H9 (cell line): ENCODE results near the gene VPS51. TPM values are rescaled to one million over a fixed set of nuclear protein-coding genes. Genes with fewer than 3 reads are reported as not detected.

Experiments
- DNase-seq: peaks from one replicate; pipeline ENCODE4 v3.0.0-alpha.2; 2017
- H2AFZ ChIP-seq: one replicate; pipeline ENCODE4 v1.6.1; 2013; ENCODE audit warnings: mild to moderate bottlenecking, low read length, control low read depth, moderate library complexity
- H2AK5ac ChIP-seq: 2 replicates; pipeline ENCODE4 v1.6.1; 2013; ENCODE audit warnings: low read length, control low read depth, mixed read lengths; ENCODE audit not compliant: insufficient read length
- H2BK120ac ChIP-seq: one replicate; pipeline ENCODE4 v1.6.1; 2013; ENCODE audit warnings: low read depth, mild to moderate bottlenecking, low read length, control low read depth, inconsistent platforms; ENCODE audit not compliant: poor library complexity, severe bottlenecking
- H2BK12ac ChIP-seq: 2 replicates; pipeline ENCODE4 v1.6.1; 2013; ENCODE audit warnings: low read length, control low read depth, mixed read lengths, low read depth; ENCODE audit not compliant: insufficient read length
- H2BK15ac ChIP-seq: 2 replicates; pipeline ENCODE4 v1.6.1; 2013; ENCODE audit warnings: low read depth, low read length, control low read depth
- H2BK20ac ChIP-seq: one replicate; pipeline ENCODE4 v1.6.1; 2013; ENCODE audit warnings: low read depth, mild to moderate bottlenecking, low read length, control low read depth, inconsistent platforms; ENCODE audit not compliant: poor library complexity, severe bottlenecking
- H2BK5ac ChIP-seq: 2 replicates; pipeline ENCODE4 v1.6.1; 2013; ENCODE audit warnings: low read length, control low read depth, mixed read lengths; ENCODE audit not compliant: insufficient read length
- H3K14ac ChIP-seq: 2 replicates; pipeline ENCODE4 v1.6.1; 2013; ENCODE audit warnings: low read length, control low read depth; ENCODE audit not compliant: insufficient read depth
- H3K18ac ChIP-seq: 2 replicates; pipeline ENCODE4 v1.6.1; 2013; ENCODE audit warnings: low read depth, mild to moderate bottlenecking, mixed read lengths, low read length, control low read depth; ENCODE audit not compliant: insufficient read length
- H3K23ac ChIP-seq: 2 replicates; pipeline ENCODE4 v1.6.1; 2013; ENCODE audit warnings: low read length, control low read depth, mixed read lengths, low read depth; ENCODE audit not compliant: insufficient read length
- H3K23me2 ChIP-seq: 2 replicates; pipeline ENCODE4 v1.6.1; 2013; ENCODE audit warnings: low read depth, mild to moderate bottlenecking, mixed read lengths, low read length, control low read depth; ENCODE audit not compliant: insufficient read length, poor library complexity, severe bottlenecking
- H3K27ac ChIP-seq: 2 replicates; pipeline ENCODE4 v1.5.1; 2013; ENCODE audit warnings: low read length, control low read depth, mixed read lengths, low read depth; ENCODE audit not compliant: insufficient read length
- H3K27me3 ChIP-seq: 2 replicates; pipeline ENCODE4 v1.6.1; 2013; ENCODE audit warnings: low read length, control low read depth, inconsistent platforms; ENCODE audit not compliant: insufficient read depth
- H3K4ac ChIP-seq: 2 replicates; pipeline ENCODE4 v1.6.1; 2013; ENCODE audit warnings: low read depth, mild to moderate bottlenecking, control low read depth, inconsistent platforms, low read length, moderate library complexity
- H3K4me1 ChIP-seq: 2 replicates; pipeline ENCODE4 v1.6.1; 2013; ENCODE audit warnings: low read length, control low read depth, inconsistent platforms; ENCODE audit not compliant: insufficient read depth
- H3K4me2 ChIP-seq: 2 replicates; pipeline ENCODE4 v1.6.1; 2013; ENCODE audit warnings: low read length, control low read depth, mixed read lengths; ENCODE audit not compliant: insufficient read length, insufficient read depth
- H3K56ac ChIP-seq: 2 replicates; pipeline ENCODE4 v1.6.1; 2013; ENCODE audit warnings: low read depth, mild to moderate bottlenecking, mixed read lengths, low read length, control low read depth; ENCODE audit not compliant: insufficient read length
- H3K79me1 ChIP-seq: 2 replicates; pipeline ENCODE4 v1.6.1; 2013; ENCODE audit warnings: low read depth, mild to moderate bottlenecking, moderate library complexity, low read length, control low read depth, inconsistent platforms; ENCODE audit not compliant: insufficient read depth, poor library complexity, severe bottlenecking
- H3K79me2 ChIP-seq: 2 replicates; pipeline ENCODE4 v1.6.1; 2013; ENCODE audit warnings: low read length, control low read depth, inconsistent platforms; ENCODE audit not compliant: insufficient read depth
- H3K9ac ChIP-seq: 2 replicates; pipeline ENCODE4 v1.6.1; 2013; ENCODE audit warnings: low read length, control low read depth, mixed read lengths; ENCODE audit not compliant: insufficient read length; ENCODE audit errors: extremely low read depth
- H3K9me3 ChIP-seq: one replicate; pipeline ENCODE4 v1.6.1; 2013; ENCODE audit warnings: low read depth, low read length, inconsistent platforms; ENCODE audit not compliant: control insufficient read depth
- H3T11ph ChIP-seq: one replicate; pipeline ENCODE4 v1.6.1; 2013; ENCODE audit warnings: mild to moderate bottlenecking, low read length, control low read depth, inconsistent platforms
- H4K20me1 ChIP-seq: one replicate; pipeline ENCODE4 v1.6.1; 2013; ENCODE audit not compliant: control insufficient read depth, insufficient read length, insufficient read depth
- H4K5ac ChIP-seq: 2 replicates; pipeline ENCODE4 v1.6.1; 2013; ENCODE audit warnings: low read depth, mild to moderate bottlenecking, mixed read lengths, low read length, control low read depth; ENCODE audit not compliant: insufficient read length
- H4K8ac ChIP-seq: replicated peaks from 2 replicates; pipeline ENCODE4 v1.6.1; 2013; ENCODE audit warnings: low read length, control low read depth, mixed read lengths, low read depth; ENCODE audit not compliant: insufficient read length
- H4K91ac ChIP-seq: 2 replicates; pipeline ENCODE4 v1.6.1; 2013; ENCODE audit warnings: low read depth, mild to moderate bottlenecking, moderate library complexity, mixed read lengths, low read length, control low read depth; ENCODE audit not compliant: insufficient read length
- H3K27ac Mint-ChIP-seq, 3 experiments: 2 replicates in 2 of 3; 3 replicates in 1 of 3; pipeline ENCODE4 v1.8.0; 2020 to 2021; ENCODE audit warnings: mixed read lengths in 3 of 3, mild to moderate bottlenecking in 1 of 3, moderate library complexity in 1 of 3
- H3K27me3 Mint-ChIP-seq: 2 replicates; pipeline ENCODE4 v1.8.0; 2021; ENCODE audit warnings: low read depth, mild to moderate bottlenecking, moderate library complexity, mixed read lengths
- H3K36me3 Mint-ChIP-seq, 3 experiments: 2 replicates in 2 of 3; 3 replicates in 1 of 3; pipeline ENCODE4 v1.8.0; 2020 to 2021; ENCODE audit warnings: low read depth in 3 of 3, mixed read lengths in 3 of 3; ENCODE audit not compliant: insufficient read depth in 1 of 3
- H3K4me1 Mint-ChIP-seq, 2 experiments: 2 replicates each; pipeline ENCODE4 v1.8.0; 2020; ENCODE audit warnings: mixed read lengths in 2 of 2
- H3K4me3 Mint-ChIP-seq, 2 experiments: 2 replicates in 1 of 2; 3 replicates in 1 of 2; pipeline ENCODE4 v1.8.0; 2020 to 2021; ENCODE audit warnings: mild to moderate bottlenecking in 2 of 2, mixed read lengths in 2 of 2, moderate library complexity in 1 of 2
- H3K9me3 Mint-ChIP-seq, 2 experiments: 2 replicates in 1 of 2; 3 replicates in 1 of 2; pipeline ENCODE4 v1.8.0; 2020; ENCODE audit warnings: mild to moderate bottlenecking in 2 of 2, mixed read lengths in 2 of 2, moderate library complexity in 1 of 2
- CTCF ChIP-seq: fragments of 200-600 bp; sonication (generic); conservative IDR thresholded peaks from 3 replicates; pipeline ENCODE4 v1.8.0; 2021; ENCODE audit warnings: antibody characterized with exemption, mild to moderate bottlenecking
- WGBS: extraction: QIAGEN DNeasy Blood & Tissue Kit; methylation state at CpG from one replicate; pipeline ENCODE4 v1.1.7; 2013; ENCODE audit warnings: missing lambda C conversion rate, low lambda C conversion rate, mixed read lengths; ENCODE audit not compliant: insufficient read length; ENCODE audit errors: extremely low coverage; 5-methylcytosine and 5-hydroxymethylcytosine counted together
- microRNA-seq: library from miRNA; unstranded; fragments of <30 nt; microRNA quantifications from one replicate; pipeline ENCODE4, GENCODE V29; 2020; ENCODE audit warnings: borderline microRNAs expressed
- total RNA-seq: library from RNA; stranded (reverse); gene quantifications from 2 replicates; pipeline ENCODE4 v1.2.1, GENCODE V29; 2021

The VPS51 gene
- total RNA-seq, 1 experiment from 2014 or later, result 94.7 TPM

- peaks cover 6% of the 10 kb centered on the region for H3K27me3 Mint-ChIP-seq
- no peak overlapping the region for H2BK15ac ChIP-seq
- no peak overlapping the region for H3K4me2 ChIP-seq
- no peak overlapping the region for H3K56ac ChIP-seq
- H3K14ac ChIP-seq, result no peak overlapping the region
- no peak overlapping the region for H3T11ph ChIP-seq
- H2BK20ac ChIP-seq, result no peak overlapping the region
- TF ChIP-seq CTCF, result no peak
- H3K4me1 Mint-ChIP-seq, result peaks cover 0 to 2% of the 10 kb centered on the region in 2 experiments; a peak in 2 of 4 replicates
- no peak overlapping the region for H2AFZ ChIP-seq
- H3K27ac ChIP-seq, result no peak overlapping the region
- whole genome bisulfite sequencing, result no CpG with 5 or more reads among the region's 3 CpGs
- H3K36me3 Mint-ChIP-seq, result no peaks in the 10 kb centered on the region
- H3K23me2 ChIP-seq, result no peaks in the 10 kb centered on the region
- no peak overlapping the region for H3K4ac ChIP-seq
- no peaks in the 10 kb centered on the region for H4K20me1 ChIP-seq
- no peak overlapping the region for H2BK5ac ChIP-seq
- H2BK12ac ChIP-seq, result no peak overlapping the region
- no peak overlapping the region for H3K27ac Mint-ChIP-seq
- H3K9me3 ChIP-seq, result no peaks in the 10 kb centered on the region
- no peak overlapping the region for H3K4me3 Mint-ChIP-seq
- H3K9ac ChIP-seq, result no peak overlapping the region
- no peak for DNase-seq
- H2AK5ac ChIP-seq, result no peak overlapping the region
- H4K5ac ChIP-seq, result no peak overlapping the region
- no peaks in the 10 kb centered on the region for H3K79me2 ChIP-seq
- no peak overlapping the region for H2BK120ac ChIP-seq
- no peaks in the 10 kb centered on the region for H3K27me3 ChIP-seq
- H3K9me3 Mint-ChIP-seq, result no peaks in the 10 kb centered on the region
- no peaks in the 10 kb centered on the region for H3K79me1 ChIP-seq
- no peak overlapping the region for H4K8ac ChIP-seq
- no peak overlapping the region for H4K91ac ChIP-seq
- H3K23ac ChIP-seq, result no peak overlapping the region
- H3K4me1 ChIP-seq, result no peaks in the 10 kb centered on the region
- no peak overlapping the region for H3K18ac ChIP-seq
These were observed 64.6 kb downstream of the VPS51 start for GRCh38 chr11:65160643-65161042.

Small RNAs within 50 kb of the gene (microRNA-seq; reads per million reads assigned to microRNA genes)
- gene MIR6751, result not detected

Other genes with a start within 250 kb of the VPS51 start
- gene EHD1, start 217.6 kb upstream of the VPS51 start, total RNA-seq, result 29.1 and 31.0 TPM in 2 replicates
- gene ATG2A, start 179.0 kb upstream of the VPS51 start, total RNA-seq, result 21.3 and 22.1 TPM in 2 replicates
- 5.0 and 6.3 TPM in 2 replicates for gene PPP2R5B, start 171.5 kb upstream of the VPS51 start, total RNA-seq
- gene GPHA2, start 160.3 kb upstream of the VPS51 start, total RNA-seq, result 1.3 and 2.1 TPM in 2 replicates
- not detected in 2 replicates for gene MAJIN, start 124.1 kb upstream of the VPS51 start, total RNA-seq
- 0.72 and 1.0 TPM in 2 replicates for gene BATF2, start 99.2 kb upstream of the VPS51 start, total RNA-seq
- 200 and 203 TPM in 2 replicates for gene ARL2, start 82.1 kb upstream of the VPS51 start, total RNA-seq
- gene SNX15, start 68.8 kb upstream of the VPS51 start, total RNA-seq, result 24.3 and 25.7 TPM in 2 replicates
- 20.7 and 21.9 TPM in 2 replicates for gene SAC3D1, start 55.0 kb upstream of the VPS51 start, total RNA-seq
- gene NAALADL1, start 37.7 kb upstream of the VPS51 start, total RNA-seq, result 1.0 and 1.2 TPM in 2 replicates
- 93.9 and 94.8 TPM in 2 replicates for gene CDCA5, start 12.2 kb upstream of the VPS51 start, total RNA-seq
- 24.2 and 26.7 TPM in 2 replicates for gene ZFPL1, start 12.0 kb upstream of the VPS51 start, total RNA-seq
- 74.8 and 76.1 TPM in 2 replicates for gene TM7SF2, start 15.7 kb downstream of the VPS51 start, total RNA-seq
- gene ZNHIT2, start 21.5 kb downstream of the VPS51 start, total RNA-seq, result 18.3 and 19.0 TPM in 2 replicates
- 898 and 954 TPM in 2 replicates for gene FAU, start 25.9 kb downstream of the VPS51 start, total RNA-seq
- 66.7 and 73.4 TPM in 2 replicates for gene MRPL49, start 26.1 kb downstream of the VPS51 start, total RNA-seq
- gene SYVN1, start 38.3 kb downstream of the VPS51 start, total RNA-seq, result 31.3 and 31.6 TPM in 2 replicates
- gene SPDYC, start 74.0 kb downstream of the VPS51 start, total RNA-seq, result 0.44 and 0.61 TPM in 2 replicates
- 175 and 178 TPM in 2 replicates for gene CAPN1, start 85.7 kb downstream of the VPS51 start, total RNA-seq
- gene POLA2, start 165.7 kb downstream of the VPS51 start, total RNA-seq, result 37.7 and 41.5 TPM in 2 replicates
- 10.9 and 11.9 TPM in 2 replicates for gene CDC42EP2, start 218.7 kb downstream of the VPS51 start, total RNA-seq
- gene DPF2, start 237.6 kb downstream of the VPS51 start, total RNA-seq, result 75.3 and 81.4 TPM in 2 replicates